Measurements from ENCODE around the gene SLF1.

DNA sequence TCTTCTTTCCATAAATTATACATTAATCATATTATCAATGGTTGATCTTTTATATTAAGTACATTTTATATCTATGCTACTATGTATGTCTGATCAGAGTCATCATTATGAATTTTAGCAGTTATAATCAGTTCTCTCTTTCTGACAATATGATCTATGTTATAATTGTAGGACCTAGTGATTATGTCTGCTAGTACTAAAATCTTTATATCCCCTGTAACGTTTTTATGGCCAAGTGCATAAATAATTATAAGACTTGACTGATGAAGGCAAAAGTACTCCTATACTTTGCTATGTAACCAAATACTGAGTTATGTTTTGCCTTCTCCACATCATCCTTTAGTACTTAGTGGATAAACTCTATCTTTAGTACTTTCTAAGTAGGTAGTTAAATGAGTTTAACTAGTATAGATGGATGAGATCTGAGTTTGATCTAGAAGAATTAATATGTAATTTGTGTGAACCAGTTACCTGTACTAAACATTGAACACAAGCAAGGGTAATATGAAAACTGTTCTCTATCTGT lies 75.4 kb downstream of the SLF1 start:
- TF ChIP-seq, protein P1, sequence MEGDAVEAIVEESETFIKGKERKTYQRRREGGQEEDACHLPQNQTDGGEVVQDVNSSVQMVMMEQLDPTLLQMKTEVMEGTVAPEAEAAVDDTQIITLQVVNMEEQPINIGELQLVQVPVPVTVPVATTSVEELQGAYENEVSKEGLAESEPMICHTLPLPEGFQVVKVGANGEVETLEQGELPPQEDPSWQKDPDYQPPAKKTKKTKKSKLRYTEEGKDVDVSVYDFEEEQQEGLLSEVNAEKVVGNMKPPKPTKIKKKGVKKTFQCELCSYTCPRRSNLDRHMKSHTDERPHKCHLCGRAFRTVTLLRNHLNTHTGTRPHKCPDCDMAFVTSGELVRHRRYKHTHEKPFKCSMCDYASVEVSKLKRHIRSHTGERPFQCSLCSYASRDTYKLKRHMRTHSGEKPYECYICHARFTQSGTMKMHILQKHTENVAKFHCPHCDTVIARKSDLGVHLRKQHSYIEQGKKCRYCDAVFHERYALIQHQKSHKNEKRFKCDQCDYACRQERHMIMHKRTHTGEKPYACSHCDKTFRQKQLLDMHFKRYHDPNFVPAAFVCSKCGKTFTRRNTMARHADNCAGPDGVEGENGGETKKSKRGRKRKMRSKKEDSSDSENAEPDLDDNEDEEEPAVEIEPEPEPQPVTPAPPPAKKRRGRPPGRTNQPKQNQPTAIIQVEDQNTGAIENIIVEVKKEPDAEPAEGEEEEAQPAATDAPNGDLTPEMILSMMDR (IDR thresholded peaks at IDR 0.05), result no peak
- no peak for TF ChIP-seq POLR2A (IDR thresholded peaks at IDR 0.05)

Data from right lobe of liver (tissue), 4 donors.